Bronchial epithelial cell (primary cell): ENCODE results near the gene P4HTM. TPM values are rescaled to one million over a fixed set of nuclear protein-coding genes. Genes with fewer than 3 reads are reported as not detected.
A peak's percentile ranks its signal among the peaks of the same experiment; 100 is the strongest.
"Not testable (repeated sequence)": the region's sequence is repeated elsewhere in the genome, so short reads cannot be mapped to it uniquely, and the experiment has no call there.

ENCODE experiments used
- DNase-seq: peaks from one replicate; pipeline ENCODE4 v3.0.0-alpha.2; 2010; ENCODE audit warnings: low read depth
- FAIRE-seq: peaks from 2 replicates; lab custom pipeline; 2011; peaks lifted over from hg19 to GRCh38; lab: Jason Lieb, UNC
- H3K27me3 ChIP-seq: 2 replicates; pipeline ENCODE4 v1.5.1; 2011; ENCODE audit warnings: low read length; ENCODE audit not compliant: control insufficient read depth, insufficient read depth
- H3K36me3 ChIP-seq: 2 replicates; pipeline ENCODE4 v1.5.1; 2011; ENCODE audit warnings: low read length; ENCODE audit not compliant: control insufficient read depth, insufficient read depth
- H3K4me3 ChIP-seq: 2 replicates; pipeline ENCODE4 v1.5.1; 2011; ENCODE audit warnings: mild to moderate bottlenecking, low read depth, low read length, control low read depth
- CTCF ChIP-seq: IDR thresholded peaks from 2 replicates; pipeline ENCODE4 v1.5.1; 2011; ENCODE audit warnings: mild to moderate bottlenecking, moderate library complexity, low read length, control low read depth, inconsistent platforms; ENCODE audit not compliant: insufficient read depth, severe bottlenecking
- total RNA-seq: library from RNA; depleted of rRNA; stranded (reverse); fragments of >200 nt; gene quantifications from 2 replicates; pipeline ENCODE4 v1.2.1, GENCODE V29; 2014

P4HTM gene
- total RNA-seq, 1 donor from 2014 or later: 15.8 TPM

GRCh38 chr3:49006408-49007067 is 16.5 kb downstream of the P4HTM start:
- Histone ChIP-seq H3K36me3 (peaks cover under 1% of the 10 kb centered on the region), H3K27me3 (no peaks in the 10 kb centered on the region), H3K4me3 (peak overlapping the region; percentile 83)
- no peak for DNase-seq
- FAIRE-seq: no peak
- TF ChIP-seq CTCF: no peak

- peak; percentile 53 for TF ChIP-seq CTCF
- DNase-seq (peak; percentile 93), FAIRE-seq (no peak)
- H3K4me3 ChIP-seq: peak within 1 kb of the TSS; percentile 83
- H3K36me3 ChIP-seq: peaks cover 5% of the 10 kb centered on the region
- no peaks in the 10 kb centered on the region for H3K27me3 ChIP-seq
These were observed 17.2 kb downstream of the P4HTM start, which contains the start of gene WDR6 for GRCh38 chr3:49007068-49007770. Gene WDR6 (plus strand): TSS chr3:49007391. CDS start chr3:49007432, 41 bp downstream.

- DNase-seq (peak; percentile 52), FAIRE-seq (no peak)
- Histone ChIP-seq H3K36me3 (peaks cover 5% of the 10 kb centered on the region), H3K27me3 (no peaks in the 10 kb centered on the region), H3K4me3 (peak overlapping the region; percentile 83)
- no peak for TF ChIP-seq CTCF
These were observed 17.9 kb downstream of the P4HTM start for GRCh38 chr3:49007771-49008528.

- H3K4me3 ChIP-seq, H3K36me3 ChIP-seq, H3K27me3 ChIP-seq, FAIRE-seq, DNase-seq: not testable (repeated sequence)
These were observed 18.6 kb downstream of the P4HTM start for GRCh38 chr3:49008627-49009026.

- FAIRE-seq: no peak
- Histone ChIP-seq H3K4me3 (no peak overlapping the region), H3K36me3 (peaks cover 15% of the 10 kb centered on the region), H3K27me3 (no peaks in the 10 kb centered on the region)
- no peak for DNase-seq
- TF ChIP-seq CTCF: no peak
These were observed 19.4 kb downstream of the P4HTM start for GRCh38 chr3:49009396-49009795.

GRCh38 chr3:49012441-49013017 is 22.5 kb downstream of the P4HTM start:
- no peak for TF ChIP-seq CTCF
- FAIRE-seq (no peak), DNase-seq (no peak)
- Histone ChIP-seq H3K4me3 (no peak overlapping the region), H3K27me3 (no peaks in the 10 kb centered on the region), H3K36me3 (peaks cover 29% of the 10 kb centered on the region)
